ENCODE data around the gene STXBP1. TPM values are rescaled to one million over a fixed set of nuclear protein-coding genes. Genes with fewer than 3 reads are reported as not detected.

The STXBP1 gene
- total and polyA plus RNA-seq, 7 donors: 3.7 to 97.2 (median 32.3) TPM

- Histone ChIP-seq H3K4me3 (no peak overlapping the region), H3K36me3 (peaks cover 0 to 17% (median 4%) of the 10 kb centered on the region in 4 donors), H3K4me1 (peaks cover 0 to 27% (median 16%) of the 10 kb centered on the region in 4 donors), H3K9me3 (no peaks in the 10 kb centered on the region), H3K27me3 (no peaks in the 10 kb centered on the region), H3K27ac (peak overlapping the region in 2 of 4 donors; percentile 13 to 19)
- 96 to 97% methylated on average over 21 of the region's 21 CpGs for WGBS, 2 donors
- TF ChIP-seq POLR2A (IDR thresholded peaks at IDR 0.05) (no peak), EP300 (IDR thresholded peaks at IDR 0.05) (no peak)
- intact Hi-C loops (cut with DNase I): loop anchor here (5.0 kb wide), 2 partner anchors 120 to 230 kb away; partner anchors contain the start of gene STXBP1
- no peak for DNase-seq
Measured at GRCh38 chr9:127732444-127732843, 120.4 kb downstream of the STXBP1 start.

DNA sequence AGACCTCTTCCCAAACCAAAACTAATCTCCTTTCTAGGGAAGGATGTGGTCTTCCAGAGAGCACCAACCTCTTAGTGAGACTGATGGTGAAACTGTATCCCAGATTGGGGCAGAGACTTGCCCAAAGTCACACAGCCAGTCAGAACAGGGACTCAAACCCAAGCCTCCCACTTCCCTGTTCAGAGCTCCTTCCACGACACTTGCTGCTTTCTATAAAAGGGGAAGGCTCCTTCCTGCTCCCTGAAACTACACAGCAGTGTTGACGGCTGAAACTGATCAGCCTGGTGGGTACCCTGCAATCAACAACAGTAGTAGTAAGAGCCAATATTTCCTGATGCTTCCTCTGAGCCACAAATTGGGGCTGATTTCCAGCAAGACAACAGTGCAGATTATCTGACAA is 121.5 kb downstream of the STXBP1 start:
- no peak for DNase-seq
- 71 to 83% methylated on average over 2 of the region's 2 CpGs for WGBS, 2 donors
- Histone ChIP-seq H3K9me3 (no peaks in the 10 kb centered on the region), H3K4me3 (no peak overlapping the region), H3K27me3 (no peaks in the 10 kb centered on the region), H3K4me1 (peaks cover 0 to 27% (median 16%) of the 10 kb centered on the region in 4 donors), H3K27ac (no peak overlapping the region), H3K36me3 (peaks cover 0 to 17% (median 4%) of the 10 kb centered on the region in 4 donors)
- intact Hi-C loops (cut with DNase I): loop anchor here (1.0 to 5.0 kb wide), 5 partner anchors 121 to 231 kb away; partner anchors contain the start of genes ST6GALNAC4 and STXBP1
- TF ChIP-seq POLR2AphosphoS5 (IDR thresholded peaks at IDR 0.05) (no peak), POLR2A (IDR thresholded peaks at IDR 0.05) (no peak), EP300 (IDR thresholded peaks at IDR 0.05) (no peak)
- TF ChIP-seq, protein P1, sequence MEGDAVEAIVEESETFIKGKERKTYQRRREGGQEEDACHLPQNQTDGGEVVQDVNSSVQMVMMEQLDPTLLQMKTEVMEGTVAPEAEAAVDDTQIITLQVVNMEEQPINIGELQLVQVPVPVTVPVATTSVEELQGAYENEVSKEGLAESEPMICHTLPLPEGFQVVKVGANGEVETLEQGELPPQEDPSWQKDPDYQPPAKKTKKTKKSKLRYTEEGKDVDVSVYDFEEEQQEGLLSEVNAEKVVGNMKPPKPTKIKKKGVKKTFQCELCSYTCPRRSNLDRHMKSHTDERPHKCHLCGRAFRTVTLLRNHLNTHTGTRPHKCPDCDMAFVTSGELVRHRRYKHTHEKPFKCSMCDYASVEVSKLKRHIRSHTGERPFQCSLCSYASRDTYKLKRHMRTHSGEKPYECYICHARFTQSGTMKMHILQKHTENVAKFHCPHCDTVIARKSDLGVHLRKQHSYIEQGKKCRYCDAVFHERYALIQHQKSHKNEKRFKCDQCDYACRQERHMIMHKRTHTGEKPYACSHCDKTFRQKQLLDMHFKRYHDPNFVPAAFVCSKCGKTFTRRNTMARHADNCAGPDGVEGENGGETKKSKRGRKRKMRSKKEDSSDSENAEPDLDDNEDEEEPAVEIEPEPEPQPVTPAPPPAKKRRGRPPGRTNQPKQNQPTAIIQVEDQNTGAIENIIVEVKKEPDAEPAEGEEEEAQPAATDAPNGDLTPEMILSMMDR (IDR thresholded peaks at IDR 0.05): no peak

DNA sequence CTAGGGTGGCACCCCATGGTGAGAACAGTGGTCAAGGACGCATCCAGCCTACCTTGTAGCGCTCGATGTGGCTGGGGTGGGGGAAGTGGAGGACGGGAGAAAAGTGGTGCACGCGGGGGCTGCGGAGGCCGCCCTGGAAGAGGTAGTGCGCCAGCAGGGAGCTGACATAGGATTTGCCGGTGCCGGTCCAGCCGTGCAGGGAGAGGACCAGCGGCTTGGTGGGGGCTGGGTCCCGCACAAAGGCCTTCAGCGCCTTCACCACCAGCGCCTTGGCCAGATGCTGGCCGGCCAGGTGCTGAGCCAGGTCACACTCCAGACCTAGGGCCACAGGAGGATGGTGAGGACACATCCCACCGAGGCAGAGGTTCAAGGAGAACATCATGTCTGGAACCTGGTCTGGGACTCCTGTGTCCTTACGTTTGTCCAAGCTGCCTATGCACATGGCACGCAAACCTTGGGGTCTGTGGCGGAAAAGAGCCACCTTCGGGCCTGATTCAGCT is 122.2 kb downstream of the STXBP1 start:
- H3K36me3 ChIP-seq: peaks cover 0 to 17% (median 4%) of the 10 kb centered on the region in 4 donors
- H3K27me3 ChIP-seq: no peaks in the 10 kb centered on the region
- no peaks in the 10 kb centered on the region for H3K9me3 ChIP-seq
- no peak for DNase-seq
- peaks cover 0 to 27% (median 16%) of the 10 kb centered on the region in 4 donors for H3K4me1 ChIP-seq
- H3K27ac ChIP-seq: peak overlapping the region; percentile 91 to 98 (median 98)
- H3K4me3 ChIP-seq: peak overlapping the region; percentile 50 to 93 (median 76)
- 54 to 60% methylated on average over 22 of the region's 22 CpGs for WGBS, 2 donors
- intact Hi-C loops (cut with DNase I): loop anchor here (1.0 to 5.0 kb wide), 5 partner anchors 122 to 232 kb away; partner anchors contain the start of genes ST6GALNAC4 and STXBP1
- no peak for TF ChIP-seq POLR2AphosphoS5 (IDR thresholded peaks at IDR 0.05)
- no peak for TF ChIP-seq POLR2A (IDR thresholded peaks at IDR 0.05)
- TF ChIP-seq, protein P1 (IDR thresholded peaks at IDR 0.05): no peak

GRCh38 chr9:127734747-127735529 is 122.9 kb downstream of the STXBP1 start, which contains the start of gene TOR2A:
TSS of gene TOR2A (minus strand) at chr9:127735294. CDS start at chr9:127735270, 24 bp downstream.
- WGBS, 2 donors: 0 to 1% methylated on average over 76 of the region's 76 CpGs

More at GRCh38 chr9:127734747-127735529, 122.9 kb downstream of the STXBP1 start, which contains the start of gene TOR2A:
- Histone ChIP-seq H3K27me3 (no peaks in the 10 kb centered on the region), H3K4me1 (peaks cover 0 to 27% (median 16%) of the 10 kb centered on the region in 4 donors), H3K27ac (peak within 1 kb of the TSS; percentile 91 to 98 (median 98)), H3K36me3 (peaks cover 0 to 17% (median 4%) of the 10 kb centered on the region in 4 donors), H3K4me3 (peak within 1 kb of the TSS; percentile 50 to 93 (median 76)), H3K9me3 (no peaks in the 10 kb centered on the region)
- TF ChIP-seq EP300 (IDR thresholded peaks at IDR 0.05) (no peak), POLR2AphosphoS5 (IDR thresholded peaks at IDR 0.05) (peak; percentile 76 to 92 (median 88)), POLR2A (IDR thresholded peaks at IDR 0.05) (peak in 1 of 2 donors; percentile 46)
- TF ChIP-seq, protein P1 (IDR thresholded peaks at IDR 0.05): peak; percentile 89 to 99 (median 98)
- intact Hi-C loops (cut with DNase I): loop anchor here (1.0 to 5.0 kb wide), 6 partner anchors 50 to 233 kb away; partner anchors contain the start of genes ST6GALNAC4 and STXBP1
- DNase-seq: peak; percentile 99
